Hepatocyte (in vitro differentiated cells): ENCODE results near the gene PTTG1IP. TPM values are rescaled to one million over a fixed set of nuclear protein-coding genes. Genes with fewer than 3 reads are reported as not detected.

ENCODE experiments used
- DNase-seq: peaks from one replicate; pipeline ENCODE4 v3.0.0-alpha.2; 2016; ENCODE audit warnings: low spot score
- H2AFZ ChIP-seq: fragments of 200-600 bp; sonication (generic); 2 replicates; pipeline ENCODE4 v1.6.0; 2016; ENCODE audit warnings: antibody characterized with exemption, mild to moderate bottlenecking
- H3K27ac ChIP-seq: fragments of 200-600 bp; sonication (generic); 2 replicates; pipeline ENCODE4 v1.5.1; 2016; ENCODE audit warnings: mild to moderate bottlenecking
- H3K27me3 ChIP-seq: fragments of 200-600 bp; sonication (generic); 2 replicates; pipeline ENCODE4 v1.6.1; 2016
- H3K36me3 ChIP-seq: fragments of 200-600 bp; sonication (generic); replicated peaks from 2 replicates; pipeline ENCODE4 v1.5.1; 2016; ENCODE audit warnings: low read depth; ENCODE audit not compliant: insufficient read depth
- H3K4me1 ChIP-seq: fragments of 200-600 bp; sonication (generic); 2 replicates; pipeline ENCODE4 v1.5.1; 2016; ENCODE audit warnings: mild to moderate bottlenecking, moderate library complexity; ENCODE audit not compliant: insufficient read depth
- H3K4me2 ChIP-seq: fragments of 200-600 bp; sonication (generic); 2 replicates; pipeline ENCODE4 v1.6.0; 2016
- H3K4me3 ChIP-seq: fragments of 200-600 bp; sonication (generic); 2 replicates; pipeline ENCODE4 v1.5.1; 2016; ENCODE audit warnings: mild to moderate bottlenecking
- H3K79me2 ChIP-seq: fragments of 200-600 bp; sonication (generic); 2 replicates; pipeline ENCODE4 v1.6.0; 2017; ENCODE audit warnings: mild to moderate bottlenecking
- H3K9me2 ChIP-seq: fragments of 200-600 bp; sonication (generic); replicated peaks from 2 replicates; pipeline ENCODE4 v1.6.0; 2017; ENCODE audit warnings: mild to moderate bottlenecking; ENCODE audit not compliant: insufficient read depth
- H3K9me3 ChIP-seq: fragments of 200-600 bp; sonication (generic); 2 replicates; pipeline ENCODE4 v1.5.1; 2016; ENCODE audit warnings: low read depth, mild to moderate bottlenecking
- H4K20me1 ChIP-seq: fragments of 200-600 bp; sonication (generic); 2 replicates; pipeline ENCODE4 v1.6.0; 2016; ENCODE audit warnings: mild to moderate bottlenecking; ENCODE audit not compliant: insufficient read depth, poor library complexity, severe bottlenecking
- EZH2 ChIP-seq: fragments of 200-600 bp; sonication (generic); IDR thresholded peaks from 2 replicates; pipeline ENCODE4 v1.6.1; 2016; ENCODE audit warnings: antibody characterized with exemption, mild to moderate bottlenecking, borderline replicate concordance
- EZH2phosphoT487 ChIP-seq: fragments of 200-600 bp; sonication (generic); IDR thresholded peaks from one replicate; pipeline ENCODE4 v1.6.1; 2018; ENCODE audit warnings: antibody characterized with exemption, mild to moderate bottlenecking, low read depth, moderate library complexity; ENCODE audit not compliant: unreplicated experiment, severe bottlenecking
- WGBS: methylation state at CpG from one replicate; pipeline ENCODE4 v1.1.6; 2016; ENCODE audit warnings: low lambda C conversion rate; ENCODE audit errors: missing lambda C conversion rate; 5-methylcytosine and 5-hydroxymethylcytosine counted together
- polyA plus RNA-seq: library from polyadenylated mRNA; unstranded; fragments of >200 nt; fragmentation: Nextera tagmentation; extraction: Ambion mirVana; gene quantifications from 2 replicates; pipeline ENCODE4 v1.2.1, GENCODE V29; 2016
- total RNA-seq: library from RNA; depleted of rRNA; stranded (reverse); fragments of >200 nt; gene quantifications from 2 replicates; pipeline ENCODE4 v1.2.3, GENCODE V29; 2014
- TF ChIP-seq, protein P1 (sequence below): fragments of 200-600 bp; sonication (generic); IDR thresholded peaks from 2 replicates; pipeline ENCODE4 v1.5.1; 2016; ENCODE audit warnings: antibody characterized with exemption, mild to moderate bottlenecking; ENCODE audit not compliant: poor library complexity

The PTTG1IP gene
- total and polyA plus RNA-seq, 2 experiments from 2014 or later: 344 to 362 TPM

DNA sequence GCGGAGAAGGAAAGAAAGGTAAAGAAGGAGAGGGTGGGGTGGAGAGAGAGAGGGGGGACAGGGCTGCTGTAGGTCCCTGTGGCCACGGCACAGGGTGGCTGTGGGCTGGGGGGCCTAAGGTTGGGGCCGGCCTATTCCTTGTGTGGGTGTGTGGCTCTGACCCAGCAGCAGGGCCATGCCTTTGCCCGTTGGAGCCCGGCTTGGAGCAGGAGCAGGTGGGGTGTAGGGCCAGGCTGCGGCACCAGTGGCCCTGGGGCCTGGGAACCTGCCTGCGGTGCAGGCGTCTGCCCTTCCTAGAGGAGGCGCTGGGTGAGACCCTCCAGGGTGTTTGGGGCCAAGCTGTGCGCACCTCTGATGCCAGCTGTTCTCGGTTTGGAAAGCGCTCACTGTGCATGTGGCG is 36.0 kb downstream of the PTTG1IP start:
- H4K20me1 ChIP-seq: no peaks in the 10 kb centered on the region
- H2AFZ ChIP-seq: no peak overlapping the region
- 96% methylated on average over 10 of the region's 13 CpGs for WGBS
- no peaks in the 10 kb centered on the region for H3K36me3 ChIP-seq
- no peaks in the 10 kb centered on the region for H3K9me2 ChIP-seq
- no peak overlapping the region for H3K27ac ChIP-seq
- no peaks in the 10 kb centered on the region for H3K79me2 ChIP-seq
- DNase-seq: no peak
- no peaks in the 10 kb centered on the region for H3K9me3 ChIP-seq
- H3K4me2 ChIP-seq: no peak overlapping the region
- H3K4me3 ChIP-seq: no peak overlapping the region
- no peaks in the 10 kb centered on the region for H3K27me3 ChIP-seq
- no peaks in the 10 kb centered on the region for H3K4me1 ChIP-seq
- TF ChIP-seq, protein P1, sequence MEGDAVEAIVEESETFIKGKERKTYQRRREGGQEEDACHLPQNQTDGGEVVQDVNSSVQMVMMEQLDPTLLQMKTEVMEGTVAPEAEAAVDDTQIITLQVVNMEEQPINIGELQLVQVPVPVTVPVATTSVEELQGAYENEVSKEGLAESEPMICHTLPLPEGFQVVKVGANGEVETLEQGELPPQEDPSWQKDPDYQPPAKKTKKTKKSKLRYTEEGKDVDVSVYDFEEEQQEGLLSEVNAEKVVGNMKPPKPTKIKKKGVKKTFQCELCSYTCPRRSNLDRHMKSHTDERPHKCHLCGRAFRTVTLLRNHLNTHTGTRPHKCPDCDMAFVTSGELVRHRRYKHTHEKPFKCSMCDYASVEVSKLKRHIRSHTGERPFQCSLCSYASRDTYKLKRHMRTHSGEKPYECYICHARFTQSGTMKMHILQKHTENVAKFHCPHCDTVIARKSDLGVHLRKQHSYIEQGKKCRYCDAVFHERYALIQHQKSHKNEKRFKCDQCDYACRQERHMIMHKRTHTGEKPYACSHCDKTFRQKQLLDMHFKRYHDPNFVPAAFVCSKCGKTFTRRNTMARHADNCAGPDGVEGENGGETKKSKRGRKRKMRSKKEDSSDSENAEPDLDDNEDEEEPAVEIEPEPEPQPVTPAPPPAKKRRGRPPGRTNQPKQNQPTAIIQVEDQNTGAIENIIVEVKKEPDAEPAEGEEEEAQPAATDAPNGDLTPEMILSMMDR: no peak

- H3K9me2 ChIP-seq: no peaks in the 10 kb centered on the region
- no peaks in the 10 kb centered on the region for H4K20me1 ChIP-seq
- DNase-seq: peak; percentile 77
- H3K27me3 ChIP-seq: no peaks in the 10 kb centered on the region
- H3K4me3 ChIP-seq: no peak overlapping the region
- H3K36me3 ChIP-seq: no peaks in the 10 kb centered on the region
- no peaks in the 10 kb centered on the region for H3K4me1 ChIP-seq
- no peaks in the 10 kb centered on the region for H3K9me3 ChIP-seq
- no peaks in the 10 kb centered on the region for H3K79me2 ChIP-seq
- H3K4me2 ChIP-seq: no peak overlapping the region
- H3K27ac ChIP-seq: no peak overlapping the region
- no peak overlapping the region for H2AFZ ChIP-seq
- WGBS: 76% methylated on average over 35 of the region's 37 CpGs
- TF ChIP-seq EZH2: no peak
- TF ChIP-seq EZH2phosphoT487: no peak
- TF ChIP-seq, protein P1: no peak
Observed at GRCh38 chr21:44836666-44837471, 36.6 kb downstream of the PTTG1IP start.

GRCh38 chr21:44836349-44836665 is 37.2 kb downstream of the PTTG1IP start:
- H2AFZ ChIP-seq: no peak overlapping the region

More at GRCh38 chr21:44836349-44836665, 37.2 kb downstream of the PTTG1IP start:
- no peaks in the 10 kb centered on the region for H3K36me3 ChIP-seq
- WGBS: 87% methylated on average over 3 of the region's 3 CpGs
- no peak for DNase-seq
- no peaks in the 10 kb centered on the region for H3K9me2 ChIP-seq
- no peak overlapping the region for H3K4me2 ChIP-seq
- no peaks in the 10 kb centered on the region for H3K27me3 ChIP-seq
- no peaks in the 10 kb centered on the region for H3K79me2 ChIP-seq
- H3K4me1 ChIP-seq: no peaks in the 10 kb centered on the region
- H4K20me1 ChIP-seq: no peaks in the 10 kb centered on the region
- TF ChIP-seq, protein P1: no peak
- TF ChIP-seq EZH2phosphoT487 (no peak), EZH2 (no peak)
- no peak overlapping the region for H3K4me3 ChIP-seq
- no peak overlapping the region for H3K27ac ChIP-seq
- H3K9me3 ChIP-seq: no peaks in the 10 kb centered on the region
